ENCODE measurements around the gene C7orf25. TPM values are rescaled to one million over a fixed set of nuclear protein-coding genes. Genes with fewer than 3 reads are reported as not detected.

C7orf25 gene
- total RNA-seq, 6 donors from 2014 or later = 8.7 to 31.4 (median 10.4) TPM

DNA sequence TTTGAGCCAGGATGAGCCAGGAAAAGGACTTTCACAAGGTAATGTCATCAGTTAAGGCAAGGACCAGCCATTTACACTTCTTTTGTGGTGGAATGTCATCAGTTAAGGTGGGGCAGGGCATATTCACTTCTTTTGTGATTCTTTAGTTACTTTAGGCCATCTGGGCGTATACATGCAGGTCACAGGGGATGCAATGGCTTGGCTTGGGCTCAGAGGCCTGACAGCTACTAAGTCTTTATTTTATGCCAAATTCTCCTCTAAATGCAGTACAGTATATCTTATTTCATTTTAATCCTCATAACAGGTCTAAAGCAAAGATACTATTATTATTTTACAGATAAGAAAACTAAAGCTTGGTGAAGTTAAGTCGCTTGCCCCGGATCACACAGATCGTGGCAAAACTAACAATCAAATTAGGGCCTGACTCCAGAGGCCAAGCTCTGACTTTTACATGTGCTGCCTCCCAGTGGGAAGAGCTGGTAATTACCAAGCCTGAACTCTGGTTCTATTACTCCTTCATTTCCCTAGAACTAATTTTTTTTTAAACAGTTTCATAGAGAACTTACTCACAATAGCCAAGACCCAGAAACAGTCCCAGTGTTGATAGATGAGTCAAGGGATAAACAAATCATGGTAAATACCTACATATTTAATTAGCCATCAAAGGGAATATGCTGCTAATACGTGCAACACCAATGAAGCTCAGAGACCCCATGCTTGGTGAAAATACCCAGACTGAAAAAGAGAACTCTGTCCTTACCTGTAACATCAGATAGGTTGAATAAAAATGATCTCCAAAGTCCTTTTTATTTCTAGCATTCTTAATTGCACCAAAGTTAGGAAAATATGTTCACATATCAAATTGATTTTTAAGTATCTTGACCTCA is 35.4 kb downstream of the C7orf25 start:
- TF ChIP-seq POLR2AphosphoS5 (IDR thresholded peaks at IDR 0.05) = no peak
- TF ChIP-seq CTCF (IDR thresholded peaks at IDR 0.05) = peak; percentile 48 to 83 (median 75)
- no peak for TF ChIP-seq POLR2A (IDR thresholded peaks at IDR 0.05)
- TF ChIP-seq EP300 (IDR thresholded peaks at IDR 0.05) = no peak
- ATAC-seq (ENCODE audit: low FRiP score in 2 of 2) = peak; percentile 78 to 92
- Histone ChIP-seq H3K4me1 (no peaks in the 10 kb centered on the region), H3K36me3 (no peaks in the 10 kb centered on the region), H3K4me3 (no peak overlapping the region), H3K9me3 (no peaks in the 10 kb centered on the region), H3K27me3 (no peaks in the 10 kb centered on the region), H3K27ac (no peak overlapping the region)
- WGBS, 2 donors = 47 to 50% methylated on average over 5 of the region's 5 CpGs
- DNase-seq = peak in 1 of 2 donors; percentile 64

GRCh38 chr7:42869131-42870020 is 42.5 kb downstream of the C7orf25 start:
- 73 to 76% methylated on average over 7 of the region's 7 CpGs for WGBS, 2 donors
- Histone ChIP-seq H3K27ac (no peak overlapping the region), H3K36me3 (no peaks in the 10 kb centered on the region), H3K27me3 (no peaks in the 10 kb centered on the region), H3K4me1 (peaks cover 0 to 3% (median 0%) of the 10 kb centered on the region in 4 donors), H3K4me3 (no peak overlapping the region), H3K9me3 (peaks cover 0 to 6% (median 1%) of the 10 kb centered on the region in 4 donors)
- TF ChIP-seq CTCF (IDR thresholded peaks at IDR 0.05) (no peak), POLR2AphosphoS5 (IDR thresholded peaks at IDR 0.05) (no peak), POLR2A (IDR thresholded peaks at IDR 0.05) (no peak), EP300 (IDR thresholded peaks at IDR 0.05) (no peak)
- ATAC-seq (ENCODE audit: low FRiP score in 2 of 2) (no peak), DNase-seq (no peak)

GRCh38 chr7:42868480-42868879 is 43.4 kb downstream of the C7orf25 start:
- no peak for DNase-seq

More at GRCh38 chr7:42868480-42868879, 43.4 kb downstream of the C7orf25 start:
- ATAC-seq (ENCODE audit: low FRiP score in 2 of 2) = no peak
- Histone ChIP-seq H3K27me3 (no peaks in the 10 kb centered on the region), H3K9me3 (peaks cover 0 to 6% (median 1%) of the 10 kb centered on the region in 4 donors), H3K4me1 (peaks cover 0 to 3% (median 0%) of the 10 kb centered on the region in 4 donors), H3K27ac (no peak overlapping the region), H3K4me3 (no peak overlapping the region), H3K36me3 (no peaks in the 10 kb centered on the region)
- TF ChIP-seq POLR2AphosphoS5 (IDR thresholded peaks at IDR 0.05) (no peak), POLR2A (IDR thresholded peaks at IDR 0.05) (no peak), CTCF (IDR thresholded peaks at IDR 0.05) (no peak), EP300 (IDR thresholded peaks at IDR 0.05) (no peak)
- 63 to 82% methylated on average over 1 of the region's 1 CpG for WGBS, 2 donors

Other genes with a start within 250 kb of the C7orf25 start
- 10 to 100 TPM; 14.7 to 58.9 (median 42.8) TPM for gene PSMA2, start 20.1 kb upstream of the C7orf25 start, total RNA-seq
- gene MRPL32, start 20.3 kb upstream of the C7orf25 start, total RNA-seq = 10 to 100 TPM; 21.0 to 63.9 (median 42.3) TPM
- 1 to 10 TPM in 1 of 6 donors, under 1 TPM in 4, not detected in 1; 0.10 to 1.0 (median 0.76) TPM for gene HECW1, start 200.6 kb upstream of the C7orf25 start, total RNA-seq